GM12892 (cell line): ENCODE results near the gene MICU2.
A peak's percentile ranks its signal among the peaks of the same experiment; 100 is the strongest.

Experiments
- POLR2A ChIP-seq: IDR thresholded peaks from 2 replicates; pipeline ENCODE4 v1.6.1; 2011; ENCODE audit warnings: low read depth, low read length, control low read depth
- POLR2AphosphoS5 ChIP-seq: IDR thresholded peaks from 2 replicates; pipeline ENCODE4 v1.6.1; 2011; ENCODE audit warnings: low read depth, low read length, control low read depth
- TAF1 ChIP-seq: IDR thresholded peaks from 2 replicates; pipeline ENCODE4 v1.6.1; 2011; ENCODE audit warnings: low read depth, mild to moderate bottlenecking, control low read depth, low read length, borderline replicate concordance

DNA sequence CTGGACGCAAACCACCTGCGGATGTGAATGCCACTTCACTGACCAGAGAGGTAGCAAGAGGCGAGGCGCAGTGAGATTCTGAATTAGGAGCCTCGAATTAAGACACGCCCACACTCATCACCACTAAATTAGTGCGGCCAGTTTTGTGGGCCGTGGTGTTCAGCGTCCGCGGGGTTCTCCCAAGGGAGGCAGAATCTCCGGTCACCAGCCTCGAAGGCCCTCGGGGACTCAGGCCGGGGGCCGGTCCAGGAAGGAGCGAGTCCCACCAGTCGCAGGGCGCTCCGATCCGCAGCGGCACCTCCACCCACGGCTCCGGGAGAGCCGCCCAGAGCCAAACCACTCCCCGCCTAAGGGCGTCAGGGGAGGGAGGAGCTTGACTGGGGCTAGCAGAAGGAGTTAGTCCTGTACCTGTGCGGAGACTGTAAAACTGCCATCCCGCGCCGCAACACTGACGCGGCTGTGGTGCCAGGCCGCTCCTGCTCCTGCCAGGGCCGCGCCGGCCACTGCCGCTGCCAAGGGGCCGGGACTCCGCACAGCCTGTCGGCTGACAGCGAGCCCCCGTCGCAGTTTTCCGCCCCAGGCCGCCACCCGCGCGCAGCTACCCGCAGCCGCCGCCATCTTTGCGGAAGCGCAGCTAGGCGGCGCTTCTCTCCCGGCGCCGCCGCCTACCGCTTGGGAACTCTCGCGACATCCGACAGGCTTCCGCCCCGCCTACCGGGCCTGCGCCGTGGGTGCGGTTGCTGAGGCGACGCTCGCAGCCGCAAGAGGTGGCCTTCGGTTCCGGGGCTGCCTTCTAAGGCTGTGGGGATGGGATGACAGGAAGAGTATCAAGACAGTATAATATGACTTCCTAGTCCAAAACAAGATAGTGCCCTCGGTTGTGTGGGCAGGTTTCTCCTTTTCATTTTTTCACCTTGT is at the start of gene MICU2:
- peak; percentile 98 for TF ChIP-seq POLR2A
- peak; percentile 92 for TF ChIP-seq TAF1
- peak; percentile 98 for TF ChIP-seq POLR2AphosphoS5
